Uterus (tissue), 2 donors: ENCODE data around the gene VWA3B.

Source experiments
- POLR2A ChIP-seq, 2 donors: fragments of 450-650 bp; IDR thresholded peaks; one replicate each; pipeline ENCODE4 v1.6.1; 2016; ENCODE audit warnings: antibody characterized with exemption in 2 of 2, mild to moderate bottlenecking in 1 of 2, moderate library complexity in 1 of 2
- TF ChIP-seq, protein P1 (sequence below), 4 experiments: fragments of 200-600 bp in 2 of 4; fragments of 450-650 bp in 2 of 4; sonication (generic) in 2 of 4; IDR thresholded peaks; one replicate each; pipeline ENCODE4 v1.5.1; 2016 to 2019; ENCODE audit warnings: antibody characterized with exemption in 4 of 4, mild to moderate bottlenecking in 2 of 4, moderate library complexity in 1 of 4

DNA sequence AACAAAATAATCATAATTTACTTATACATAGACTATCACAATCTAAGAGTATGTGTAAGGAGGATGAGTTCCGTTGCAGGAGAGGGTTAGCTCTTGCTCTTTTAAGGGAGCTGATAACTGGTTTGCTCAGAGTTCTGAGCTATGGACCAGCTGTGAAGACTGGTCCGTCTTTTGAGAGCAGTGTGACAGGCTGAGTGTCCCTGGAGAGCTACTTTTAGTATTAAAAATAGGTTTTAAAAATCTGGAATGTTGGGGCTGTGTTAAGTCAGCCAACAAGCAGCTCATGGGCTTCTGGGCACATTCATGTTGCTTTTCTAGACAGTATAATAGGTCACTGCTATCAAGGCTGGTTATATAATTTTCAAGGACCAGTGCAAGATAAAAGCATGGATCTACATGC, 49.8 kb upstream of the VWA3B start:
- TF ChIP-seq, protein P1, sequence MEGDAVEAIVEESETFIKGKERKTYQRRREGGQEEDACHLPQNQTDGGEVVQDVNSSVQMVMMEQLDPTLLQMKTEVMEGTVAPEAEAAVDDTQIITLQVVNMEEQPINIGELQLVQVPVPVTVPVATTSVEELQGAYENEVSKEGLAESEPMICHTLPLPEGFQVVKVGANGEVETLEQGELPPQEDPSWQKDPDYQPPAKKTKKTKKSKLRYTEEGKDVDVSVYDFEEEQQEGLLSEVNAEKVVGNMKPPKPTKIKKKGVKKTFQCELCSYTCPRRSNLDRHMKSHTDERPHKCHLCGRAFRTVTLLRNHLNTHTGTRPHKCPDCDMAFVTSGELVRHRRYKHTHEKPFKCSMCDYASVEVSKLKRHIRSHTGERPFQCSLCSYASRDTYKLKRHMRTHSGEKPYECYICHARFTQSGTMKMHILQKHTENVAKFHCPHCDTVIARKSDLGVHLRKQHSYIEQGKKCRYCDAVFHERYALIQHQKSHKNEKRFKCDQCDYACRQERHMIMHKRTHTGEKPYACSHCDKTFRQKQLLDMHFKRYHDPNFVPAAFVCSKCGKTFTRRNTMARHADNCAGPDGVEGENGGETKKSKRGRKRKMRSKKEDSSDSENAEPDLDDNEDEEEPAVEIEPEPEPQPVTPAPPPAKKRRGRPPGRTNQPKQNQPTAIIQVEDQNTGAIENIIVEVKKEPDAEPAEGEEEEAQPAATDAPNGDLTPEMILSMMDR (IDR thresholded peaks at IDR 0.05): no peak
- TF ChIP-seq POLR2A (IDR thresholded peaks at IDR 0.05): no peak
